HG03460 (cell line): ENCODE data around the gene FOXA2.

Source experiments
- ATAC-seq: cut with Tn5 transposase; IDR thresholded peaks from one replicate; pipeline ENCODE4 v1.9.1; 2021; ENCODE audit not compliant: unreplicated experiment

Gene FOXA2

DNA sequence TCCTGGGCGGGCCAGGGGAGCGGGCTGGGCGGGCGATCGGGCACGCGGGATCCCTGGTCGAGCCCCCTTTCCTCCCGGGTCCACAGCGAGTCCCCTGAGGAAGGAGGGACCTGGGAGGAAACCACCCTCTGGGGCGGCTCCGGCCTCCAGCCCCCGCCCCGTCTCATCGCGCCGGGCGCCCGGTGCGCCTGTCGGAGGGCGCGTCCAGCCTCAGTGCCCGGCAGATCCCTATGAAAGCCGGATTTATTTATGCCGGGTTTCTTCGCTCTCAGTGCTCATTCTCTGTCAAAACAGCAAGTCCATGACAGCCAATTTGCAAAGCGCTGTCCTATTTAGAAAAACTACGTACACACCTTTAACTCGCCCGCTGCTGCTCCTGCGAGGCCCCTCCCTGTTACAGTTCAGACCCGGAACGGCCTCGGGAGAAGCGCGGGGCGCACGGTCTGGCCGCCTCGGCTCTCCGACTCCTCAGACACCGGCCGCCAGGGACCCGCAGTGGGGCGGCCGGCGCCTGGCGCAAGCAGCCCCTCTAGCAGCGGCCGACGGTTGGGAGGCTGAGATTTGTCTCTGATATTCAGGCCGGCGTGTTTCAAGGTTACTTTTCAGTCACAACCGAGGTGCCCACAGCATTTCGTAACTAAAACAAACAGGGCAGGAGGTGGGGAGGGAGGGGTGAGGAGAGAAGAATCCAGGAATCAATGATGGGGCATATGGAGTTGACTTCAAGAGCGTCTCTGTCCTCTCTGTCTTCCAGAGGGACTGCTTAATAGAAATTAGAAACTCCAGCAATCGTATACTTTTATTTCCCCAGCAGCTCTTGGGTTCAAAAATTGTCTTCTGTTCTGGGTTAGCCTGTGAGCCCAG is 782 bp upstream of the FOXA2 start:
- ATAC-seq, result no peak

DNA sequence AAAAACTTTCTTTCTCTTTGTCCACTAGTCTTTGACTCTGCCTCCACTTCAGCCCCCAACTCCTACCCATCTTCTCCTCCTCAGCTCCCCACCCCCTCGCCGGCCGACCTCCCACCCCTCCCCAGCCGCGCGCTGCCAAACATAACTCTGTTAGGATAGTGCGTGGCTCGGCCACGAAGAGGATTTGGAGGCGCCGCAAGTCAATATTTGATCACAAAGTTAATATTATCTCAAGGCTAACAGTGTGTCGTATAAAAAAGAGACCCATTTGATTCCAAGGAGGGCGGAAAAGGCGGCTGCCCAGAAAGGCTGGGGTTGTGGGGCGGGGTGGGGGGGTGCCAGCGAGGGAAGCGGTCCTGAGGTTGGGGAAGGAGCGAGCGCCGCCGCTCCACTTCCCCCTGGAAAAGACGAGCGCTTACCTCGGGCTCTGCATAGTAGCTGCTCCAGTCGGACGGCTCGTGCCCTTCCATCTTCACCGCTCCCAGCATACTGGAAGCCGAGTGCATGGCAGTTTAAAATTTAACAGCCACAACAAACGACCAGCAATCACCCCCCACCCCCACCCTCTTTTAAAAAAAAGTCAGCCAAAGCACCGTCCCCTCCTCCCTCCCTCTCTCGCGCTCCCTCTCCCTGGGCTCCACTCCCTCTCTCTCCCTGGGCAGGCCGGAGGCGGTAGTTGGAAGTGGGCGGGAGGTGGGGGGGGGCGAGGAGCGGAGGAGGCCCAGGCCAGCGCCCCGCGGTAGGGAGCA is 425 bp downstream of the FOXA2 start:
- ATAC-seq, result no peak

DNA sequence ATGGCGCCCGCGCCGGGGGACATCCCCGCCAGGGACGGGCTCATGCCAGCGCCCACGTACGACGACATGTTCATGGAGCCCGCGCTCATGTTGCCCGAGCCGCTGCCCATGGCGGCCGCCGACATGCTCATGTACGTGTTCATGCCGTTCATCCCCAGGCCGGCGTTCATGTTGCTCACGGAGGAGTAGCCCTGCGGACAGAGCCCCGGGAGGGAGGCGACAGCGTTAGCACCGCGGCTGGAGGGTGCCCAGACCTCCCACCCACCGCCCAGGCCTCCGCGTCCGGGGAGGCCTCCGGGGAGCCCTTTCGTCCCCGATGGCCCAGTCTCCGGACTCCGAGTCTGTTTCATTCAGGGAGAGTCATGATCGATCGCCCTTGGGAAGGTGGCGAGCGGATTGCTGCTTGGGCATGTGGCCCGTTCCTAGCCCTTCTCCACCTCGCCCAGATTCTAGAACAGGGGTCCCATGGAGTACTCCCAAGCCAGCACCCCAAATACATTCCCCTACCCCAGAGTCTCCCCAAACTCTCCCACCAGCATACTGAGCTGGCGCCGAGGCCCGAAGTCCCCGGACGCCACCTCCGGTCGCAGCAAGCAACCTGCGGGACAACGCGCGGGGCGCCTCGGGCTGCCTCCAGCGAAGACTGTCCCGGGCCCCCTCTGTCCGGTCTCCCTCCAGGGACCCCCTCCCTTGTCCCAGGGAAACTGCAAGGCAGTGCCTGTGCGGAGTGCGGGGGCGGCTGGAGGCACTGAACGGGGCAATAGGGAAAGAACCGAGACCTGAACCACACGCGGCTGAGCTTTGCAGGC is 1.2 kb downstream of the FOXA2 start:
- no peak for ATAC-seq

DNA sequence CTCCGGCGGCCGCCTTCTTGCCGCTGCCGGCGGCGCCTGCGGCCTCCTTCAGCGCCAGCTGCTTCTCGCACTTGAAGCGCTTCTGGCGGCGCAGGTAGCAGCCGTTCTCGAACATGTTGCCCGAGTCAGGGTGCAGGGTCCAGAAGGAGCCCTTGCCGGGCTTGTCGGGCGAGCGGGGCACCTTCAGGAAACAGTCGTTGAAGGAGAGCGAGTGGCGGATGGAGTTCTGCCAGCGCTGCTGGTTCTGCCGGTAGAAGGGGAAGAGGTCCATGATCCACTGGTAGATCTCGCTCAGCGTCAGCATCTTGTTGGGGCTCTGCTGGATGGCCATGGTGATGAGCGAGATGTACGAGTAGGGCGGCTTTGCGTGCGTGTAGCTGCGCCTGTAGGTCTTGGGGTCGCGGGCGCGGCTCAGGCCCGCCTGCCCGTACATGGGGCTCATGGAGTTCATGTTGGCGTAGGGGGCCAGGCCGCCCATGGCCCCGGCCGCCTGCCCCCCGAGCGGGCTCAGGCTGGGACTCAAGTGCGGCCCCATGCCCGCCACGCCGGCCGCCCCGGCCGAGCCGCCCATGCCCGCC is 1.9 kb downstream of the FOXA2 start:
- ATAC-seq, result no peak

DNA sequence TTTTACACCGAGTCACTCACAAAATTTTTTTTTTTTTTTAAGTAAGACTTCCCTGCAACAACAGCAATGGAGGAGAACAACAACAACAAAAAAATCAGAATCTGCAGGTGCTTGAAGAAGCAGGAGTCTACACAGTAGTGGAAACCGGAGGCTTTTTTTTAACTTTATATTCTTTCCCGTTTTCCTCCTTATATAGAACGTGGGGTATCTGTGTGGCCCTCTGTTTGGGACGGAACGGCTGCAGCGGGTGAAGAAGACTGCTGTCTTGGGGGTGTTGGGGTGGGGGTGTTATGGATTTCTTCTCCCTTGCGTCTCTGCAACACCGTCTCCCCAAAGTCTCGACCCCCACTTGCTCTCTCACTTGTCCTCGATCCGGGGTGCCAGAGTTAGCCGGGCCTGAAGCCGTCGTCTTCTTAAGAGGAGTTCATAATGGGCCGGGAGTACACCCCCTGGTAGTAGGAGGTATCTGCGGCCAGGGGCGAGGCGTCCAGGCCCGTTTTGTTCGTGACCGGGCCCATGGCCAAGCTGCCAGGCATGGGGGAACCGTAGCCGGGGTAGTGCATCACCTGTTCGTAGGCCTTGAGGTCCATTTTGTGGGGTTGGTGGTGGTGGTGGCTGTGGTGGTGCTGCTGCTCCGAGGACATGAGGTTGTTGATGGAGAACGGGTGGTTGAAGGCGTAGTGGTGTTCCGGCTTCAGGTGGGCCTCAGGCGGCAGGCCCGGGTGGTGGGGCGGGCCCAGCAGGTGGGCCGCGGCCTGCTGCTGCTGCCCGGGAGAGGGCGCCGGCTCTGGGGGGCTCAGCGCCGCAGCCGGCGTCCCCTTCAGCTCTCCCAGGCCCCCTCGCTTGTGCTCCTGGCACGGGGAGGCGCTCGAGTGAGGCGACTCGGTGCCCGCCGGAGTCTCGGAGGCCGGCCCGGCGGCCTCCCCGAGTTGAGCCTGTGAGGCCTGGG is 2.7 kb downstream of the FOXA2 start:
- no peak for ATAC-seq

DNA sequence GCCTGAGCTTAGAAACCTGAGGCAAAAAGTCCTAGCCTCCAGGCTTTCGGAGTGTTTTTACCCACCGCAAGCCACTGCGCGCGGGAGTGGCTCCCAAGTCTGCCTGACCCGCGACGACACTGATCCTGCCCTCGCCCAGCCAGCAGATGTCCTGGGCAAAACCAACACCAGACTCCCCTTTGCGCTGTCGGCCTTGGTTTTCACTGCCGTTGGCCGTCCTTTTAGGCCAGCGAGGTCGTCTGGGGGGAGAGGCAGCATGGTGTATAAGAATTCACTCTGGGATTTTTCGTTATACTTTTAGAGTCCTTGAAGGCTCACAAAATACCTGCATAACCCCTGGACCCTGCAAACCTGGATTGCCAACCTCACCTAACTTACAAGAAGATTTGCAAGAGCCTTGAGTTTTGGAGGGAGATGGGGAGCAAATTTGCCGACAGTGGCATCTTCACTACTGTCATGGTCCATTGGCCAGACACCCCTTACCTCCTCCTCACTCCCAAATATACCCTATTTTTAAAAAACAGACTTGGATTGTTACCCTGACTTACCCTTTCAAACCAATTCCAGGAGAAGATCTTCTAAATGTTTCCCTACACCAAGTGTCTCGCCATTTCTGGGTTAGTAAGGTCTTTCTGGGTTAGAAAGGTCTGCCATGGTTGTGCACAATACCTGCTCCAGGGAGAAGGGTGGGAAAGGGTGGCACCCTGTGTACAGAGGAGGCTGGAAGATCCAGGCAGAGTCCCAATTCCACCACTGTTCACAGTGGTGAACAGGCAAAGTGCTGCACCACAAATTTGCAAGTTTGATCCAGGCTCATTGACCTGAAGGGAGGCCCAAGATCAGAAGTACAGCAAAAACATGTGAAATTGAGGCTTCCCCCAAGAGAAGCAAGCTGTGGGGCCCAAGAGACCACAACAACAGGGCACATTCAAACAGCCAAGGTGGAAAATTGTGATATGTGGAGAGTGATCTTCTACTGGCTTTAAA is 4.4 kb downstream of the FOXA2 start:
- no peak for ATAC-seq

DNA sequence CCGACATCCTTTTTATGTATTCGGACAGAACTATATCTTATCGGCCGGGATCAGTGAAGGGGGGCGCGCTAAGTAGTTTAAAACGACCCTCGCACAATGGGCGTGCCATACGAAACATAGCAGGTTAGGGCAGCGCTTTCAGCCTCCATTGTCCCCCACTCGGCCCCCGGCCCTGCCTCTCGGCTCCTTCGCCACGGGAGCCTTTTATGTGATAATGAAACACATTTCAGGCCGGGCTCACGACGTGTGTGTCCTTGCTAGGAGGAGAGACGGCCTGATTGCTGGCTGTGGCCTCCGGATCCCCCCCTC is 5.3 kb downstream of the FOXA2 start:
- no peak for ATAC-seq

DNA sequence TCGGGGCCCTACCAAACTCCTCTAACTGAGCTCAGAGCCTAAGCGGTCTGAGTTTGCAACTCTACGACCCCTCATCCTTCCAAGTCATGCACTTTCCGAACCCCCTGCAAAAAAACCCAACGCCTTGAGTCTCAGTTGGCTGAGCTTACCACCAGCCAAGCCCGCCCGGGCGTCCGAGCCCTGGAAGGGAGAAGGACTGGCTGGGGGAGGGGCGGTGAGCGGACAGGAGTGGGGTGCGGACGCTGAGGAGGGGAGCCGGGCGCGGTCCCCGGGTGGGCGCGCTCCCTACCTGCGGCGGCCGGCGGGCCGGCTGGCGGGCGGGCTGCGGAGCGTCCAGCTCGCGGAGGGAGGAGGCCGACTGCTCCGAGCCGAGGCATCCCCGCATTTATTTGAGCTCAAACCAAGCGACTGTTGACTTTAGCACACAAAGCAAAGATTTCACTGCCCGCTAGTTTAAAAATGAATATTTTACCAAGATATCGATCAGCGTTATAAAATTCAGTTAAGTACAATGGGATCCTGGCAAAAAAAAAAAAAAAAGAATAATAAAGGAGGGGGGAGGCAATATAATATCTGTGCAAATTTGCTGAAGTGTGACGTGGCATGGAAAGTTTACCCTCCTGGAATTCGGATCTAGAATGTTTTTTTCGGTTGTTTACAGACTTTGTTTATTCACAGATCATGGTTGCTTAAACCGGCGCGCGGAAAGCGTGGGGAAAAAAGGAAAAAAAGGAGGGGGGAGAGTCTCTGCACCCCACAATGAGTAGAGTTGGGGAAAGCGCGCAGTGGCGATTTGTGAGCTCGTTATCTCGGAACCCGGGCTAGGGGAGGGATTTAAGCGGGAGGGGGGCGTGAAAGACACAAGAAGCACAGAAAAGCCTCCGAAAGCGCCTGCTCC is 5.9 kb downstream of the FOXA2 start:
- no peak for ATAC-seq

DNA sequence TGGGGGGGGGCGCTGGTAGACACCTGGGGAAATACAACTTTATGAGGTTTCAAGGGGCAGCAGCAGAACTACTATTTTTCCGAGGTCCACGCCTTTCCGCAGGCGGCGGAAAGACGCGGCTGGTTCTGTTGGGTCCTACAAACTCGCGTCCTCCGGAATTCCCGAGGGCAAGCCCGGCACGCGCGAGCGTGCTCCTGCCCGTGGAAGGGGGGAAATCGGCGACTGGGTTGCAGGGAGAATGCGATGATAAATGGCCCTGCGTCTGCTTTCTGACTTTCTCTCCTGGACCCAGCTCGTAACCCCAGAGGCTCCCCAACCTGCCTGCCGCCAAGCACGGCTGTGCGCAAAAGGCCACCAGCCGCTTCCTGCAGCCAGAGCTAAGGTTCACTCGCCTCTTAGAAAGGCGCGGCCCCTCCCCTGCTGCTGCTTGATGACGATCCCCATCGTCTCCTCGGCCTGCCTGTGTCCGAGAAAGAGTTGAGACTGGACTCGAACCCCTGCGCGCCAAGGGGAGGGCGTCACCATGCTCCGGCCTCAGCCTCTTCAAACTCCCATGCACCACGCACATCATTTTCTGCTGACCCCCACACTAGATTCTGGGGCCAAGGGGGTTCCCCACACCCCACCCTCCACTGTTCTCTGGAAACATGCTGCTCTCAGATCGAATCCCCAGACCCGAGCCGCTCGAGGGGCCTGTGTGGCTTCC is 6.7 kb downstream of the FOXA2 start:
- no peak for ATAC-seq

DNA sequence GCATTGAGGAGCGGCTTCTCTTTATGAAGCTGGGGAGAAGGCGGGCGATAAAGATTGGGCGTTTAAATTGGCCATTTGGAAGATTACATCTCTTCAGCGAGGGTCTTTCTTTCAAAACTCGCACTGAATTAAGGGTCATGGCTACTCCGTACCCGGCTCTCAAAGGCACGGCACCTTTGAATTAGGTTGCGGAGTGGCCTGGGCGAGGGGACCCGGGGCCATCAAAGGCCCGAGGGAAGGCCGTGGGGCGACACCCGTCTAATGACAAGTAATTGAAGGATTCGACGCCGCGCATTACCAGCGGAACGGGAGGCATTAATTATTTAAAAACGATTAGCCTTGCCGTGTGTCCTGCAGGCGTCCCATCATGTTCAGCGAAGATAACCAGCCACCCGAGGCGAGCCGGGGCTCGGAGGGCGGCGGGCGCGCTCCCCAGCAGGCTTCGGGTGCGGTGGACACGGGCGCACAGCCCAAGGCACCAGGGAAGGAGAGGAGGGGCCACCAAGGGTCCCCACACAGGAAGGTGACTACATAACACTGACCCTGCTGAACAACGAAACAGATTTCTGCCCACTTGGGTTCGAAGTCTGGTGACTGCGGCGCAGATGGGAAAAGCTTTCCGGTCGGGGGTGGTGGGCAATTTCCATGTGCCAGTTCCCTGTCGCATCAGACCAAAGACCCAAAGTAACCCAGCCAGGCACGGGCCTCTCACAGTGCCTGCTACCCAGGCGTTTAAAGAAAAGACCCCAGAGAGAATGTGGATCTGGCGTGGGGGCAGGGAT is 7.4 kb downstream of the FOXA2 start:
- no peak for ATAC-seq

DNA sequence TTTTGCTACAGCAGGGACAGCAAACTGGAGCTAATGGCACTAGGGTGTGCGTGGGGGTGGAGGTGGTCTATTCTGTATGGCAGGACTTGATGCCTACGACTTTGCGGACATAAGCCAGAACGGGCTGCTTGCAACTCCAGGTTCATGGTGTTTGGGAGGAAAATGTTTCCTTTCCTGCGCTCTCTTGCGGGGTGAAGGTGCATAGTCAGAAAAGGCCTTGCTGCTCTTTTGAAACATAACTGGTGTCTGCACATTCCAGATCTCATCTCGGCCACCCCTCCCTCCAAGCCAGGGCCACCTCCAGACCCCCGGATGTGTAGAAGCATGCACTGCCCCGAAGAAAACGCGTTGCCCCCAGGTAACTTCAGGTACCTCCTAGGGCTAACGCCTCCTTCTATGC is 8.1 kb downstream of the FOXA2 start:
- ATAC-seq, result no peak

DNA sequence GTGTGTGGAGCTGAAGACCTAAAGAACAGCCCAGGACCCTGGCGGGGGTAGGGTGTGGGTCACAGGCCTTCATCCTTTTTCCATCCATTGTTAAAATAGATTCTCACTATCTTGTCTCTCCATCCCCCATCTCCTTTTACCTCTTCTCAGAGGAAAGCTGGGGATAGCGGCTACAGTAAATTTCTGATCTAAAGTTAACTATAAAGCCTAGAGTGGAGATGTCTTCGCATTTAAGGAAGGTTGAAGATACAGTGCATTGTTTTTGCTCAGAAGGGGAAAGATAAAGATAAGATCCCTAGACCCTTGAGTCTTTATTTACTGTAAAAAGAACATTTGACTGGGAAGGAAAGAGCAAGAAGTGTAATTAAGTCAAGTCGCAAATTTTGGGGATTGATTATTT is 8.6 kb downstream of the FOXA2 start:
- no peak for ATAC-seq

DNA sequence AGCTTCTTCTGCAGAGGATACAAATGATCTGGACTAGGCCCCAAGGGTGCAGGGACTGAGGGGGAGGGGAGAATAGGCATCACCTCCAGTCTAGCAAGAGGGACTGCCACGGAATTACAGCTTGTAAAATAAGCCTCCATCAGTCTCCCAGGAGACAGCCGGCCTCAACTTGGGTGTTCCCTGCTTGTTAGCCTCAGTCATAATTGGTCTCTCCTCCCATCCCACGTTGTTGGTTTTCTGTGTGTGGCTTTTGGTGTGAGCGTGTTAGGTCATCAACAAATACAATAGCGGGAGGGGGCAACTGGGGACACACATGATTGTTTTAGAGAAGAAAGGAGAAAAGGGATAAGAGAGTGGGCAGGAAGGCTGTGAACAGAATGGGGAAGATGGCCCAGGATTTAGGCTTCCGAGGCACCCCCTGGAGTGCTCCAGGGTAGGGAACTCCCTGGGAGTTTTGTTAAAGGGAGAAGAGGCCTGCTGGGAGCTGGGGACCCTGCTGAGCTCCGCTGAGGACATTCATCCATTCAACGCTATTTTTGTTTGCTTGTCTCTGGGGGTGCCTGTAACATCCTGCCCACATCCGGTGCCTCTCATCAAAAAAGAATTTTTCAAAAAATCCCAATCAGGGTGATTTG is 9.2 kb downstream of the FOXA2 start:
- no peak for ATAC-seq

DNA sequence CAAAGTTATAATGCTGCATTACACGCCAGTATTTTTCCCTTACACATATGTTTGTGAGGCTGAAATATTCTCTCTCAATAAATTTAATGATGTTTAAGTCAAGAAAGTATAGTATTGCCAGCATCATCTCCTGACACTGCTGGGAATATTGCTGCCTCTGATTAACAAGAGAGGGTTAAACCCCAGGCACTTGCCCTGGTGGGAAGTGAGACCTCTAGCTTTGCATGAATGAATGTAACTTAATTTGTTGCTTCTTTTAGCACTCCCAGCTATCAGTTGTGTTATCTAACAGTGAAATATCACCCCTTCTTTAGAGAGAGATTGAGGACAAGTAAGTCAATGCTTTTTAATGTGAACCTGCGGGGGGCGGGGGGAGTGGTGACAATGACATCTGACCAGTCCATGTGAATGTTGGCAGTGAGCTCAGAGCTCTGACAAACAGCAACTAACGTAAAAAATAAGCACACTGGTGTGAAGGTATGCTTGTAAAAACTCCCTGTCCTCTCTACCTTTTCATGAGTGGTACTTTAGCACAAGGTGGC is 9.8 kb downstream of the FOXA2 start:
- no peak for ATAC-seq

DNA sequence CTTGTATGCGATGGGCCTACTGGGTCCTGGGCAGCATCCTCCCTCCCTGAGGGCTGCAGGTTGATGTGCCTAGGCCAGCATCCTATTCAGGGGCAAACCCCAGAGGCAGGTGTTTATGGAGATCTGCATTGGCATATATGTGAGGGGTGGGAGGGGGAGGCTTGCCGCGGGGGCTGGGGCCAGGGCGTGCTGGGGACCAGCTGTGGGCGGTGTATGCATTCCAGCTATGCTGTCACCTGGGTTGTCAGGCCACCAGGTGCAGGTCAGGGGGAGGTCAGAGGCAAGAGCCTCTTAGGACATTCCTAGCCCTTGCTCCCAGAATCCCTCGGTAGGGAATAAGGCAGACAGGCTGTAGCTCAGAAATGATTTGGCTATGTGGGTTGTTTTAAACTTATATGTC is 11.9 kb downstream of the FOXA2 start:
- ATAC-seq, result no peak

DNA sequence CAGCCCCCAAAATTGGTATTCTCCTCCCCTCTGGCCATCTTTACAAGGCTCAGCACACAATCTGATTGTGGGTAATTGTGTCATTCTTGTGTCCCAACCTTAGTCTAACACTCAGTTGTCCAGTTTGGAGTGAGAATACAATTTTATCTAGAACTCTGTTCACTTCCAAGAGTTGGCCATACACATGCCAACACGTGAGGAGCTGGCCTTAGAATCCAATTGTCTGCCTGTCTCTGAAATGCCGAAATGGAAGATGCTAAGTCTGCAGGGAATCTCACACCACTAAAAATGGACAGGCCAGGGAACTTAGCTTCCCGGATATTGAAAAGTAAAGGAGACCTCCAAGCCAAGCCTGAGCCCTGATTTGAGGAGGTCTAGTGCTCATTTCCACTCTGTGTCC is 12.3 kb downstream of the FOXA2 start:
- no peak for ATAC-seq
